Stimulated activated CD4-positive, alpha-beta T cell treated with anti-CD3 and anti-CD28 coated beads, Interleukin-4, amount 100 ng/mL, for 1 hour (primary cell): ENCODE measurements around the gene TRIM8.
A peak's percentile ranks its signal among the peaks of the same experiment; 100 is the strongest.

ENCODE experiments used
- DNase-seq: peaks from one replicate; pipeline ENCODE4 v3.0.0-alpha.2; 2020

The TRIM8 gene

GRCh38 chr10:102644066-102644645, at the start of gene TRIM8:
Gene TRIM8, plus strand, starts transcription at chr10:102644479. Its CDS starts 139 bp downstream, at chr10:102644618.
- DNase-seq = peak; percentile 64

DNA sequence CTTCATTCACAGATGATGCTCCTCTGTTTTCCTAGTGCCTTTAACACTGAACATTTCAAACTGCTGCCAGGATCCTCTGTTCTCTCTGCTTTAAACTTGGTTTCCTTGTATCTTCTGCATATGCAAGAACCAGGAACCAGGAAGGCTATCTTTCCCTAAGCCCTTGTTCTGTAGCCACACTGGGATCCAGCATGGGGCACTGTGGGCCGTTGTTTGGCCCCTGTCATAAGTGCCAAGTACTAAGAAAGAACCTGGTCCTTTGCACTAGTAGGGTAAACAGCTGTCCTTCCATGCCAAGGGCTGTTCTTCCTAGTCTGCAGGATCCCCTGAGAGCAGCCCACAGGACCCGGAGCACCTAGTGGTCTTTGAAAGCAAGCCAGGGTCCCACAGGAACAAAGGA, 49.0 kb upstream of the TRIM8 start:
- DNase-seq = no peak

DNA sequence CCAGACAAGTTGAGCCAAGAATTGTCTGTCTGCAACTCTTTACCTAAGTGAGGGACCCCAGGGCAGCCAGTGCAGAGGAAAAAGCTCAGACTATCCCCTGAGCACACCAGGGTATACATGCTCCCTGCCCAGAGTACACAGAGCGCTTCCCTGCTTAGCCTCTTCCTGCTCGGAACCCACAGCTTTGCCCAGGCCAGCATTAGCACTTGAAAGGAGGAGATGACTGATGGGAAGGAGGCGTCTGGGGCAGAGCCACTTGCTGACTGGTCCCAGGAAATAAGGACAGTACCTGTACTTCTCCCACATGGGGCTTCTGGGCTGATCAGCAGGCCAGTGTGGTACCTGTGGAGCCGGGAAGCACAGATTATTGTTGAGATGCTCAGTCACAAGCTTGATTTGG, 48.4 kb upstream of the TRIM8 start:
- no peak for DNase-seq

GRCh38 chr10:102596506-102596971, 47.7 kb upstream of the TRIM8 start:
- DNase-seq = no peak

- DNase-seq = no peak
Measured at GRCh38 chr10:102597131-102597991, 46.9 kb upstream of the TRIM8 start.

DNA sequence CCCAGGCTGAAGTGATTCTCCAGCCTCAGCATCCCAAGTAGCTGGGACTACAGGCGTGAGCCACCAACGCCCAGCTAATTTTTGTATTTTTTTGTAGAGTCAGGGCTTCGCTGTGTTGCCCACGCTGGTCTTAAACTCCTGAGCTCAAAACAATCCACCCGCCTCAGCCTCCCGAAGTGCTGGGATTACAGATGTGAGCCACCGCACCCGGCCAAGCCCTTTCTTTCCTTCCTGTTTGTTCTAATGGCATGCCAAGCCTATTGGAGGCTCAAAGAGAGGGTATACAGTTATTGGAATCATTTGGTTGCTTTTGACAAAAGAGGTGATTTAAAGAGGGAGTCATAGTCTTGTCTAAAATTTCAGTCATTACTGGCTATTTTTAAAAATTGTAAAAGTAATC, 46.0 kb upstream of the TRIM8 start:
- no peak for DNase-seq

DNA sequence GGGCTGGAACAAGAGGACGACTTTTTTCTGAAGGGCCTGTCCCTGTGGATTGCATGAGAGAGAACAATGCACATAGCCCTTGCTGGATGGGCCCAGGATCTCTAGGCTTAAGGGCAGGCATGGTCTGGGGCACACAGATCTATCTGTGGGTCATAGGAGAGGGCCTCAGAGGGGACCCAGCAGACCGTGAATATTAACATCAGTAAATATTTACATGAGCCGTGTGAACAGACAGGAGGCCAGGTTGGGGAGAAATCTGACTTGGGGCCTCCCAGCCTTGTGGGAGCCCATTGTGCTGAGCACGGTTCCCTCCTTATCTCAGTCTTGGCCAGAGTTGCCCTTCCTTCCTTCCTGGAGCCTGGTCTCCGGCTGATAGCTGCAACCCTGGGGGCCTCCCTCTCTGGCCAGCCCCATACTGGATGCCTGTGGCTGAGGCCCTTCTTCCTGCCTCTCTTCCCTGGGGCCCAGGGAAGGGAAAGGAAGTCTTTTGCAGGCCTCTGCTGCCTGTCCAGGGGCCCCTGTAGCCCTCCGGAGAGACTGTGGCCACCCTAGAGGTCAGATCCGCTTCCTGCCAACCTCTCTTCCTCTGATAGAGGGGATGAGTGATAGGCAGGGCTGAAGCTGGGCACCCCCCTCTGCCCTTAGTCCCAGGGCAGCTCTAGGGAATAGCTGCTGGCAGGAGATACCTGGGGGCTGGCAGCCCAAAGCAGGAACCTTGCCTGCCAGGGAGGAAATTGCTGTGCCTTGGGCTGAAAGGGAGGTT, 44.5 kb upstream of the TRIM8 start:
- DNase-seq = no peak

DNA sequence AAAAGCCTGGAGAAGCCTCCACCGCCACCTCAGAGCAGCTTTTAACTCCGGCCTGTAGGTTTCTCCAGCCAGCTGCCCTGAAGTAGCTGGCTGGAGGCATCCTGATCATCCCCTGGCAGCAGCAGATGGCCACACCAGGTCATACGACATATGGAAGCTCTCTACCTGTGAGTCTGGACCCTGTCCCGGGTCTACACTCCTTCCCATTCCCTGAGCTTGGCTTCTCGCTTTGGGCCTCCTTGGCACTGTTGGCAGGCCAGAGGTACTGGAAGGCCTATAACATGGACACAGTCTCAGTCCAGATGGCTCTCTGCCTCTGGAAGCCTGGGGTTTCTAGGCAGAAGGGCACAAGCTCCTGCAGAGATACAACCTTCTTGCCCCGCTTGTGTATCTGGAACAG, 43.5 kb upstream of the TRIM8 start:
- DNase-seq = no peak

DNA sequence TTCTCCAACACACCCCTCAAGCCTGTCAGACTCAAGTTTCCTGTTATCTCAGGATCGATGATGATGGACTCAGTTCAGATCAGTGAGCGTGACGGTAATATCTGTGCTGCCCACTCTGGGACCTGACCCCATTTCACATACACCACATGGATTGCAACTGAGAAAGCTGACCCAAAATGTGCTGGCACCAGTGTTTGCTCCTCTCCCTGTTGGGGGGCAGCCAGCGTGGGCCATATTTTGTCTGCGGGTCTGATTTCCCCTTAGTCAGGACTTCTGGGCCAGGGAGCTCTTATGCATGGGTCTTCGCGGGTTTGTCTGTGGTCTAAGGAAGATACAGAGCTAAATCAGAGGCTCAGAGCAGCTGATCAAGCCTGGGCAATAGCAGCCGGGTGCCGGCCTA, 42.6 kb upstream of the TRIM8 start:
- no peak for DNase-seq

- no peak for DNase-seq
Measured at GRCh38 chr10:102602272-102603045, 41.8 kb upstream of the TRIM8 start.

DNA sequence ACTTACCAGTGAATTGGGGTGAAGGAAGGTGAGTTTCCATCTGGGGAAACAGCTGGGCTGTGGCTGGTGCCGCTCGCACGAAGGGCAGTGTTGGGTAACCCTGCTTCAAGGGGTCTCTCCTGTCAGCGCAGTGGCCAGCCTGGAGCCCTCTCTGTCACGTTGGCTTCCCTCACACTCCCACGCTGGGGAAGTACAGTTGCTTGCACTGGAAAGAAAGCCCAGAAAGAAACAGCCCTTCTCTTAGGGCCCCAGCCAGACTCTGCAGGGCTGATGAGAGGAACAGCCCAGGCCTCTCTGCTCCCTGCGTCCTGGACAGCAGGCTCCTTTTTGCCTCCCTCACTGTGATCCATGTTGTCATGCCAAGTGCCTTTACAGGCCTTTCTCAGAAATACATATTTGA, 40.3 kb upstream of the TRIM8 start:
- DNase-seq = no peak

DNA sequence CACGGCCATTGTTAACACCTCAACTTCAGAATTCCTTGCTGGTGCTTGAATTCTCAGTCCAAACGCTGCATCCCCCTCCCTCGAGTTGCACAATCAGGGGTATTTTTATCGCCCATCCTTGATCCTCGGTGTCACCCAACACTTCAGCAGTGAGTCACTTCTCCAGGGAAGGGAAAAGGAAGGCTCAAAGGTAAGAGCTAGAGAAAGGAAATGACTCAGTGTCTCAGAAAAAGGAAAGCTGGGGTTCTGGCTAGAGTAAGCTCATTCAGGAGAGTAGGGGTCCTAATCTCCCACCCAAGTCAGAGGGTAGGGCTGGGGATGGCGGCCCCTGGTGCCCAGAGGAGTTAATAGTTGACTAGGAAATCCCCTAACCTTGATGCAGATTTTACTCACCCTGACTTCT, 39.8 kb upstream of the TRIM8 start:
- DNase-seq = no peak

GRCh38 chr10:102605712-102606111, 38.6 kb upstream of the TRIM8 start:
- no peak for DNase-seq

GRCh38 chr10:102608487-102608886, 35.8 kb upstream of the TRIM8 start:
- DNase-seq = no peak

- DNase-seq = no peak
Measured at GRCh38 chr10:102610441-102610887, 33.8 kb upstream of the TRIM8 start.

DNA sequence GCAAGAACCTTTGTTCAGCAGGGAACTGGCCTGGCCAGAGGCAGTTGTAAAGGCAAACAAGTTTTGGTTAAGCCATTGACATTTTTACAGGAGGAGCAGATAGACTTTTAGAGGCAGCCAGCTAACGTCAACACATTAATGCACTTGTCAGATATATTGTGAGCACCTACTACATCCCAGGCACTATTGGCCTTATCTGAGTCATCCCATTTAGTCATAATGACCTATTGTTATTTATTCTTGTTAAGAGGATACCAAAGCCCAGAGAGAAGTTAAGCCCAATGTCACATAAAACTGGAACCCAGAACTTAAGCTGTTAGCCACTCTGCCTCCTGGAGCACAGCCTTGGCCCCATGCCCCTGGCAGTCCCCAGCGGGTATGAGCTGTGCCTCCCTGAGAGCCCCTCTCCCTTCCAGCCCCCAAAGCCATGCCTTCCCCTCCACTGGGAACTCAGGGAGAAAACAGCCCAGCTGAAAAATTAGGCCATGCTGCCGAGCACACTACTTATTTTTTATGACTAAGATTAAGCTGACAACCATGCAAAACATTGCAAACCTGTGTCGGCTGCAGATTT, 32.7 kb upstream of the TRIM8 start:
- DNase-seq = no peak

- DNase-seq = peak; percentile 41
Measured at GRCh38 chr10:102612964-102613275, 31.4 kb upstream of the TRIM8 start.

GRCh38 chr10:102613286-102613685, 31.0 kb upstream of the TRIM8 start:
- no peak for DNase-seq

- no peak for DNase-seq
Measured at GRCh38 chr10:102613785-102614184, 30.5 kb upstream of the TRIM8 start.

- no peak for DNase-seq
Measured at GRCh38 chr10:102614888-102615287, 29.4 kb upstream of the TRIM8 start.

DNA sequence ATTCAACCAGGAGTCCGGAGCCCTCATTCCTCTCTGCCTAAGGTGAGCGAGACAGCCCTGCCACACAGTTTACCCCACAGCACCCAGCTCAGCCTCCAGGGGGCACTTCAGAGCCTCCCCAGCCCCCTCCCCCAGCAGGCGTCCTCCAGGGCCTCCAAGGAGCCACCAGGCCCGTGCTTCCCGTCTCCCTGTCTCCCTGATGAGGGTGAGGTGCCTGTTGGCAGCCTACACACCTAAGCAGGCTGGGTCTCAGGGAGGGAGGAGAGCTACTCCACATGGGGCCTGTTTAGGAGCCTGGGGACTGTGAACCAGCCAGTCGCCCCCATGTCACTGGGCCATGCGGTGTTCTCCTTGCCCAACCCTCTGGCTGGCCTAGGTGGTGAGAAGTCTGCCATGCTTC, 28.9 kb upstream of the TRIM8 start:
- DNase-seq = peak; percentile 25

GRCh38 chr10:102616066-102616770, 28.1 kb upstream of the TRIM8 start:
- DNase-seq = no peak
